GM18868 (cell line): ENCODE measurements around the gene SMYD5.
A peak's percentile ranks its signal among the peaks of the same experiment; 100 is the strongest.
"Not testable (repeated sequence)": the region's sequence is repeated elsewhere in the genome, so short reads cannot be mapped to it uniquely, and the experiment has no call there.

Source experiments
- ATAC-seq: cut with Tn5 transposase; IDR thresholded peaks from one replicate; pipeline ENCODE4 v1.9.1; 2021; ENCODE audit warnings: mild to moderate bottlenecking, moderate library complexity; ENCODE audit not compliant: unreplicated experiment

The SMYD5 gene

DNA sequence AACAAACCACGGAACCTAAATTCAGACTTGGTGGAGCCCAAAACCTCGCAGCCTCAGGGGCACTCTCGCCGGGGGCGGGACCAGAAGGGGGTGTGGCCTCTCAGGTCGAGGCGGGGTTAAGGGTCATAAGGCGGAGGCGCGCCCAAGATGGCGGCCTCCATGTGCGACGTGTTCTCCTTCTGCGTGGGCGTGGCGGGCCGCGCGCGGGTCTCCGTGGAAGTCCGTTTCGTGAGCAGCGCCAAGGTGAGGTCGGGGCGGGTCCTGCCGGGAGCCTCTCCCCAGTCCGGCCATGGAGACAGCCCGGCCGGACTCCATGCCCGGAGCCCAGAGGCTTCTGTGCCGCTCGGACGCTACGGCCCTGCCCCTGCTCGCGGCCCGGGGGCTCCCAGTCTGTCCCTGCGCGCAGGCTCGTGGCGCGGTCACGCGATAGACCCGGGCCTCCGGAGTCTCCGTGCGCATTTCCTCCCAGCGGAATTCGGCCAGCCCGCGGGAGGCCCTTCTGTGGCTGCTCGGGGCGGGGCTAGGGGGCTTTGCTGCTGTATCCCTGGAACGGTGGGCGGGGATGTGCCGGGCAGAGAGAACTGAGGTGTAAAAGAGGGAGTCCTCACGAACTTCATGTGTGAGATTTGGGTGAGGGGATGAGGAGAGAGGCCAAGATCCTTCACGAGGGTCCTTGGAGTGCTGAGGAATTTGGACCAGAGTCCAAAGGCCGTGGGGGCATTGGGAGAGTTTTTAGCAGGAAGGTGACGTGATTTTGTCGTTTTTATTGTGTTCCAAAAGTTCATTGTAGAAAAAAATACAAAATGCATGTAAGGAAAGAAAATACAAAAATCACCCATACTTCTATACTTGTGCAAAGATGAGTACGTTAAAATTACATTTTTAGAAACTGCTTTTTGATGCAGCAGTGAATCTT is at the start of gene SMYD5:
Gene SMYD5 (plus strand): TSS at position 126 of the 916 bp plus-strand sequence. CDS start 22 bp downstream, at position 148.
- ATAC-seq = peak; percentile 86

DNA sequence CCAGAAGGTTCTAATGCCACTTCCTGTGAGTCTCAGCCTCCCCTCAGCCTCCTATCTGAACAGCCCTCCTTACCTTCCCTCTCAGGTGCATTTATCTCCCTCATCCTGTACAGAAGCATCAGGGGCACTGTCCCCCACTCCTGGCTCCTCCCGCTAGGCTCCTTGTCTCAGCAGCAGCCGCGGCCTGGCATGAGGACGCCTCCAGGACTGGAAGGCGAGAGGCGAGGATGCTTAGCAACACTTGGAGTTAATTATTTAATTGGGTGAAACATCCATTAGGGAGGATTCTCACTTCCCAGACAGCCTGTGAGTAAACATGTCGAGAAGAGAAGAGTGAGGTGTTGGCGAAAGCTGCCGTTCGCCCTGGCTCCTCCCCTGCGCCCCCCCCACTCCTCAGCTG is 48.1 kb upstream of the SMYD5 start:
- ATAC-seq = not testable (repeated sequence)

DNA sequence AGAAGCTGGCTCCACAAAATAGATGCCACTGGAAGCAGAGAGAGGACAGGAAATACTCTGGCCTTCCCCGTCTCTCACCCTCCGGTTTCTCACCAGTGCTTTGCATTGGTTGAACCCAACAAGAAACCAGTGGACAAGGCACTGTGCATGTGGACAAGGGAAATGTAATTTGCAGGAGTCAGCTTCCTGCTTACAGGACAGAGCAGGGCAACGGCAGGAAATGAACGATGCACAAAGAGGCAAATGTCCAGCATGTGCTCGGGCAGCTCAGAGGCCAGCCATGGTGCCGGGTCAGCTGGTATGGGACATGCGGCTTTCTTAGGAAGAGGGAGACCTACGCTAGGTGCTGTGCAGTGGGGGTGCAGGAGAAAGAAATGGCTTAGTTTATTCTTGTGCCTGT is 47.2 kb upstream of the SMYD5 start:
- not testable (repeated sequence) for ATAC-seq

DNA sequence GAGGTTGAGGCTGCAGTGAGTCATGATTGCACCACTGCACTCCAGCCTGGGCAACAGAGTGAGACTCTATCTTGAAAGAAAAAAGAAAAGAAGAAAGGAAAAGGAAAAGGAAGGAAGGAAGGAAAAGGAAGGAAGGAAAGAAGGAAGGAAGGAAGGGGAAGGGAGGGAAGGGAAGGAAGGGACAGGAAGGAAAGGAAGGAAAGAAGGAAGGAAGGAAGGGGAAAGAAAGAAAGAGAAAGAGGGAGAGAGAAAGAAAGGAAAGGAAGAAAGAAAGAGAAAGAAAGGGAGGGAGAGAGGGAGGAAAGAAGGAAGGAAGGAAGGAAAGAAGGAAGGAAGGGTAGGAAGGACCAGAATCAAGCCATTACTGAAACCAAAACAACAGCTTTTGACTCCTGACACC is 45.7 kb upstream of the SMYD5 start:
- not testable (repeated sequence) for ATAC-seq

DNA sequence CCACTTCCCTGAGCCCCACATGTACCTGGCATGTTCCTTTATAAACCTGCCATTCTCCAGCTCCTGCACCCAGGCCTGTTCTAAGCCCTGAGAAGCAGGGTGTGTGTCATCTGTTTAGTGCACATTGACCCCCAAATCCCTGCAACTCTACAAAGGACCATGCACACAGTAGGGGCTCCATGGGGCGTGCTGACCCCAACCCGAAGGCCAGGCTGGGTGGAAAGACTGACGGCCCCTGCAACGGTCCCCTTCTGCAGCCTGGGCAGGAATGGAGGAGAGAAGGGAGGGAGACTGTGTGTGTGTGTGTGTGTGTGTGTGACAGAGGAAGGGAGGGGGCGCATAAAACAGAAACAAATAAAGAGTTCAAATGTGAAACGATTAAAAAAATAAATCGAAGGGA is 43.7 kb upstream of the SMYD5 start:
- ATAC-seq = not testable (repeated sequence)

DNA sequence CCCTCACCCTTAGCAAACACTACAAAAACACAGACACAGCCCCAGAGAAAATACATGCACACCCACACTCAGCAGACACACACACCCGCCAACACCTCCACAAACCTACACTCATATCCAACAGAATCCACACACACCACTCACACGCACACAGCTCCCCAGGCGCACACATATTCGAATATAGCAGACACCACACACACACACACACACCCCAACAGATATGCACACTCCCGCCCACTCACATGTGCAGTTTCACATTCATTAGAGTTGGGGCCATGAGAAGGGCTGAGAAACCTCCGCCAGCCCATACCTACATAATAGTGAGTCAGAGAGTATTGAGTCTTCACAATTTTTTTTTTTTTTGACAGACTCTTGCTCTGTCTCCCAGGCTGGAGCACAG is 41.1 kb upstream of the SMYD5 start:
- ATAC-seq = peak; percentile 49

DNA sequence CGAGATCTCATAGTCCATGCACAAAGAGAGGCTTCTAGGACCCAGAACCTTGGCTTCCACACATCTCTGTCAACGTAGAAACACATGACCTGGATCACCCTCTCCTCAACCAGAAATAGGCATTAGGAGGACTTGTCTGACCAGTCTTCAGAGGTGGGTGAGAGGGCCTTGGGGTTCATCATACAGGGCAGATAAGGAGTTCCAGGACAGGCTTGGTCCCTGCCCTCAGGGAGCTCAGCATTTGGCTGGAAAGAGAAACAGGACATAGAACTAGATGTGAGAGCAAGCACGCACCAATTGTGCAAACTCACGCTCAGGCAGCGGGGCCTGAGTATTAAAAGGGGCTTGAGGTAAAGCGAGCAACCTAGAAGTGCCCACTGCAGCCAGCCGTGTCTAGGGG is 40.3 kb upstream of the SMYD5 start:
- ATAC-seq = no peak

DNA sequence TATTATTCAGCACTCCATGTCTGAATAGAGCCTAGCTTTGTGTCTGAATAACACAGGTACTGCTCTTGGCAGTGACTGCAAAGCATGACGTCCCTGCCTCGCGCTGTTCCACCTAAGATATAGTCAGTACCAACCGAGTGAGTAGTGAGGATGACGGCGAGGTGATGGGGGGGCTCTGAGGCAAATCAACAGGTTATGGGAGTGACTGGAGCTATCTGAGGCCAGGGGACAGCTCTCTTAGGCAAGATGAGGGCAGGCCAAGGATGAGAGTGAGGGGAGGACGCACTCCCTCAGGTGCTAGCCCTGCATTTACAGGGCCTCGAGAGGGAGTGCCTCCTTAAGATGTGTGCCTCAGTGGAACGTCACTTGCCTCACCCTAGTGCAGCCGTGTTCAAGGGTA is 39.8 kb upstream of the SMYD5 start:
- ATAC-seq = no peak

DNA sequence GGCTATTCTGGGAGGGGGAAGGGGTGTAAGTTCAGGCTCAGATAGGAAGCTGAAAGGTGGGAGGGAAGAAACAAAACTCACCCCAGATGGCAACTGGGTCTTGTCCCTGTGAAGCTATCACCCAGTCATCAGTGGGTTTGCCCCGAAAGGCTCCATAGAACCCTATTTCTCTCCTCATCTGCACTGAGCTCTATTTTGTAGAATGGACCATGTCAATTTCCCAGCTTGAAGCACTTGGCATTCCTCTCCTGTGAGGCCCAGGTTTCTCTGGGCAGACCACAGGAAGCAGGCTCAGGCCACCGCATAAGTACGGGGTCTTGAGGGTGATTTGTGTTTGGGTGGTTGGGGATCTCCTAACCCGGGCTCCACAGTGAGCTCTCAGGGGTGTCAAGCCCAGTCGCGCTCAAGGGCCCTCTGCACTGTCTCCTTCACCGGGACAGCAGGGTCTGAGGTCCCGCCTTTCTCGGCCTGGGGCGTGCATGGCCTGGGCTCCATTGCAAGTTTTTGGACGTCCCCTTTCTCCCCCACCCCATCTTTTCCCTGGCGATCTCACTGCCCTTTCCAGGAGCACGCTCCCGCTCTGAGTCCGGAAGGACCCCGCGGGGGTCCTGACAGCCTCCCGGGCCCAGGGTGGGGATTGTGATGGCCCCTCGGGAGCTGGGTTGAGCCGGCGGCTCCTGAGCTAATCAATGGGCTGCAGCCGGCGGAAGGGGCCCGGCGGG is 38.9 kb upstream of the SMYD5 start:
- no peak for ATAC-seq

DNA sequence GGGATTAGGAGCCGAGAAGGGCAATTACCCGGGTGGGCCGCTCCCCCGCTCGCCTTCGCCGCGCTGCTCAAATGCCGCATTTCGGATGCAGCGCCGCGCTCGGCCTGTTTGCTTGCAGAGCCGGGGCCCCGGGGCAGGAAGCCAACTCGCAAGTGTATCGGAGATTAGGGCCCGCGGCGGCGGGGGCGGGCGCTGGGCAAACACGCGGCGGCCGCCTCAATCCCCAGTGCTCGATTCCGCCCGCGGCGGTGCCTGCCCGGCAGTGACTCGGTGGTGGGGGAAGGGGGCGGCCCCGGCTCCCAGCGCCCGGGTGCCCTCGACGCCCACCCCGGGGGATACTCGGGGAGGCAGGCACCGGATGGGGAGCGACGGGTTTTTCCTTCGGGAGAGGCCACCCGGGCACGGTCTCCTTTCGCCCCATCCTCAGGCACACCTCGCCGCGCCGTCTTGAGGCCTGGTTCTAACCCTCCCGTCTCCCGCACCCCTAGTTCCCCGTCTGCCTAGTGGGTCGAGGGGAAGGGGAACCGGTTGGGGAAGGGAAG is 38.3 kb upstream of the SMYD5 start:
- peak; percentile 30 for ATAC-seq

DNA sequence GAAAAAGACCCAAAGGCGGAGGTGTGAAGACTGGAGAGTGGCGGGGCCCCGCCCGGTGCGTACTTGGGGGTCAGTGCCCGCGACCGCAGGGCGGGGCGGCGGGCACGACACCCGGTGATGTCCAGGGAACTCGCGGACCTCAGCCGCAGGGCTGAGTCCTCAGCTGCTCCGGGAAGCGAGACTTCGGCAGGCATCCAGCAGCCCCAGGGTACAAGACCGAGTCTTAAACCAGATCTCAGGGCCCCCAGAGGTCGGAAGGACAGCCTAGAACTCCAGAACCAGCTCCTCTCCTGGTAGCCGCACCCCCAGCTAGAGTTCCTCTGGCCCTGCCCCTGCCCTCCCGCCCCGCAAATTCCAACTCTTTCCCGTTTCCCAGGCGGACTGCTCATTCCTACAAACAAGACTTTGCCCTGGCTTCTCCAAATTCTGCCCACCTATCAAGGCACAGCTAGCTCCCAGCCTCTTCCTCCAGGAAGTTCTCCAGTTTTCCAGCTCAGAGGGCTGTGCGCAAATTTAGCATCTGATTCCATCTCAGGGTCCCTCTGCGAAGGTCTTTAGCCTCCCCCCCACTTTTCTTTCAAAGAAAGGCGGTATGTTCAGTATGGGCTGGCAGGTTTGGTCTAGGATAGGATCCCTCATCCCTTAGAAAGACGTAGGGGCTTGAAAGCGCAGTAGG is 37.7 kb upstream of the SMYD5 start:
- no peak for ATAC-seq

DNA sequence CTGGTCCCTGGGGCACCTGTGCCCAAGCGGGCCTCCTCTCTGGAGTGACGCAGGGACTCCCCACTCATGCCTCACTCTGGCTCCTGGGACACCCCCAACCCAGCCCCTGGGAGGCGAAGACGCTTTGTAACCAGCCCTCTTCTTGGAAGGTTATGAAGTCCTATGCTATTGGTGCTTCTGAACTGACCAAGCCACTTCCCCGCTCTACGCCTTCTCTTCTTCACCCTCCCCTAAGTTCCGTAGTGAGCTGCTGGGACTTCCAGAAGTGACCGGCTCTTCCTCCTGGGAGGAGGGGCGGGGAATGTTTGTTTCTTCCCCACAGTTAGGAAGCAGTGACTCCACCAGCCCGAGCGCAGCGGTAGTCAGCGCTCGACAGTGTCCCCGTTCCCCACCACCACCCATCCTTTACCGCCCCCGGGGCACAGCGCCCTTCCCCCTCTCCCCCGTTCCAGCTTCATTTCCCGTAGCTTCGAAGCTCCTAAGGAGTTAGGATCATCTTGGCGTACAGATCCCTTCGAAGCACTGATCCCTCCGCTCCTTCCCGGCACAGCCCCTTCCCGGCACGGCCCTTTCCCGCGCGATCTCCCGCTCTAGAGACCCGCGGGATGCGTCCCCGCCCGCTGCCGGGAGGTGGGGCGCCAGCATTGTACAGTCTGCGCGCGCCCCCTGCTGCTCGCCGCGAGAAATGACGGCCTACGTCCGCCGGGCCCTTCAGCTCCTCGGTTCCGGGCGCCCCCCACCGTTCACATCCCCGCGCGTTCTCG is 37.0 kb upstream of the SMYD5 start:
- ATAC-seq = peak; percentile 76

DNA sequence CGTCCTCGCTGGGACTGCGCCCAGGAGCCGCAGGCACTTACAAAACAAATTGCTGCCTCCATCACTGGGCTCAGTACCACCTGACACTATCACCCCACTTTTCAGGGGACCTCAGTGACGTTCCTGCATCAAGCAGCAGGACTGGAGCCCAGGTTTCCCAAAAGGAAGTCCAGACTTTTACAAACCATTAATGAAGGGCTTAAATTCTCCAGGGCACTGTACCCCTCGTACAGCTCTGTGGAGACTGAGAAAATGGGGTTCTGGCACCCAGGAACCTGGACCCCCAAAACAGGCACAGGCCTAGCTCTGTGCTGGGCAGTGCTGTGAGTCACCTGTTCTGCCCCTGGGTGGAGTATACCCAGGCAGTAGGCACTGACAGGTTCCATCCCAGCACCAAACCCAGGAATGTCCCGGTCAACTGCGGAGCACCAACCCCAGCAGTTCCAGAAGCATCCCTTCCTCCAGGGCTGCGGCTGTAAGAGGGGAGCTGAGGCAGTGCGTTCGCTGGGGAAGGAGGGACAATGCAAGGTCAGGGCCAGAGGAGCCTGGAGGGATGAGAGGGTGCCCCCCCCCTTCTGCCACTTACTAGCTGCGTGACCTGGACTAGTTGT is 36.3 kb upstream of the SMYD5 start:
- ATAC-seq = no peak

DNA sequence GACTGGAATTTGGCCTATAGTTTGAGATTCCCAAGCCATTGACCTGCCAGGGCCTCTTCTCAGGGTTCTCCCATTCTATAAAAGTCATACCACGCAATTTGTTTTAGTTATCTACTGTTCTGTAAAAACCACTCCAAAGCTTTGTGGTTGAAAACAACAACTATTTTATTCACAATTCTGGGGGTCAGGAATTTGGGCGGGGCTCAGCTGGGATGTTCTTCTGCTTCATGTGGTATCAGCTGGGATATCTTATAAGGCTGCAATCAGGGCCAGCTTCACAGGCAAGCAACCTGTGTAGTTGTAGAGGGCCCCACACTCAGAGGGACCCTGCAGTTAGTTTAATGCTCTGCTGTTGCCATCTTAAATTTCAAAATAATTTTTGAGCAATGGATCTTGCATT is 28.1 kb upstream of the SMYD5 start:
- no peak for ATAC-seq

DNA sequence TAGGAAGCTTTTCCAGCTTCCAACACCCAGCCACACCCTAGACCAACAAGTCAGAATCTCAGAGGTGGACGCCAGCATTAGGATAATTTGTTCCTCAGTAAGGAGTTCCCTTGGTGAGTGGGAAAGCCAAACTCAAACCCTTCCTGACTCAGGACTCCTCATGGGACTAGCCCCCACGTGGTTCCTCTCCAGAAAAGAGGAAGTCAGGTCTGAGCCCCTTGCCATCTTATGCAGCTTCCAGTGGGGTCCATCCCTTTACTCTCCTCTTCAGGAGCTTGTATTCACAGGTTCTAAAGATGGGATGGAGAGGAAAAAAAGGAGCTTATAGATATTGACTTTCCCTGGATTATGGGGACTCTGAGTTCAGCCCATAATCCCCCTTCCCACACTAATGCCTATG is 26.5 kb upstream of the SMYD5 start:
- no peak for ATAC-seq

DNA sequence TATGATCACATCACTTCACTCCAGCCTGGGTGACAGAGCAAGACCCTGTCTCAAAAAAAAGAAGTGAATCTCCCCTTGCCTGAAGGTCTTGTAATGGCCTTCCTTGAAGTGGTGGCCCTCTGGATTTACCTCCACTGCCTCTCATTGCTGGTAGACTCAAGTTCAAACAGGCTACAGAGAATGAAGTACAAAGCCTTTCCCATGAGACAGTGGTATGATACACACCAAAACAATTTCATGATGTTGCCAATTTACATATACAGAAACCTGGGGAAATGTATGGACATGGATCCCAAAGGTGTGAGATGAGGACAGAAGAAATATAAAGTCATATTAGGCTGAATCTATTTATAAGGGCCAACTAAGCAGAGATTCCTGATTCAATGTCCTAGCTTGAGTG is 16.5 kb upstream of the SMYD5 start:
- no peak for ATAC-seq

DNA sequence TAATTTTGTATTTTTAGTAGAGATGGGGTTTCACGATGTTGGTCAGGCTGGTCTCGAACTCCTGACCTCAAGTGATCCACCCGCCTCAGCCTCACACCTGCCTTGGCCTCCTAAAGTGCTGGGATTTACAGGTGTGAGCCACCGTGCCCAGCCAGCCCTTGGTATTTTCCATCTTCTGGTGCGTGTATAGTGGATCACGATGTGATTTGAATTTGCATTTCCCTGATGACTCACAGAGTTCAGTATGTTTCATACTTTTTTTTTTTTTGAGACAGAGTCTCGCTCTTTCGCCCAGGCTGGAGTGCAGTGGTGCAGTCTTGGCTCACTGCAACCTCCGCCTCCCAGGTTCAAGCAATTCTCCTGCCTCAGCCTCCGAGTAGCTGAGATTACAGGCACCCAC is 13.8 kb upstream of the SMYD5 start:
- not testable (repeated sequence) for ATAC-seq

DNA sequence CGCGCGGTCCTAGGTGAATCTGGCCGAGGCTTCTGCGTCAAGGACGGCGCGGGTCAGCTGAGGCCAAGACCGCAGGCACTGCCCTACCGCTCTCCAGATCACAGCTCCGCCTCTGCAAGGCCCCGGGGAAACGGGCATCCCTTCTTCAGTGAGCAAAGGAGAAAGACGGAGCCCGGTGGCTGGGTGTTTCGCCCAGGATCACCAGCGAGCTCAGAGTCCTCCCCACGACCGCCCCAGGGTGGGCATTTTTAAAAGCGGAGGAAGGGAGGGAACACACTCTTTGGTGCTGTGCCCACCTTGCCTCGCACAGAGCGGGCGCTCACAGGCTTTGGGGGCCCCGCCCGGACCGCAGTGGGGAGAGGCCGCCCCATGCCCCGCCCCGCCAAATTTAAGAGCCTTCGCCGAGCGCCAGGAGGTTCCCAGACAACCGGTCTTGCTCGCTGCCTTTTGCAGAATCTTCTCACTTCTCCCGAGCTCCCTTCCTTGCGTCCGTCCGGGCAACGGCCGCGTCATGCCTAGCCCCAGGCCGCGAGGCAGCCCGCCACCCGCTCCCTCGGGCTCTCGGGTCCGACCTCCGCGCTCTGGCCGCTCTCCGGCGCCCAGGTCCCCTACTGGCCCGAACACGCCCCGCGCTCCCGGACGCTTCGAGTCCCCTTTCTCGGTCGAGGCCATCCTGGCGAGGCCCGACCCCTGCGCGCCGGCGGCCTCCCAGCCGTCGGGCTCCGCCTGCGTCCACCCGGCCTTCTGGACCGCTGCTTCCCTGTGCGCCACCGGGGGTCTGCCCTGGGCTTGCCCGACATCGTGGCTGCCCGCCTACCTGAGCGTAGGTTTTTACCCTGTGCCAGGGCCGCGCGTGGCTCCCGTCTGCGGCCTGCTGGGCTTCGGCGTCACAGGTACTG is 11.6 kb upstream of the SMYD5 start, which contains the start of gene NOTO:
Gene NOTO (plus strand): TSS at position 419 of the 899 bp plus-strand sequence. CDS start 93 bp downstream, at position 512.
- ATAC-seq = no peak
